Measurements from ENCODE around the gene SRP19.
"Not testable (repeated sequence)": the region's sequence is repeated elsewhere in the genome, so short reads cannot be mapped to it uniquely, and the experiment has no call there.

The SRP19 gene

DNA sequence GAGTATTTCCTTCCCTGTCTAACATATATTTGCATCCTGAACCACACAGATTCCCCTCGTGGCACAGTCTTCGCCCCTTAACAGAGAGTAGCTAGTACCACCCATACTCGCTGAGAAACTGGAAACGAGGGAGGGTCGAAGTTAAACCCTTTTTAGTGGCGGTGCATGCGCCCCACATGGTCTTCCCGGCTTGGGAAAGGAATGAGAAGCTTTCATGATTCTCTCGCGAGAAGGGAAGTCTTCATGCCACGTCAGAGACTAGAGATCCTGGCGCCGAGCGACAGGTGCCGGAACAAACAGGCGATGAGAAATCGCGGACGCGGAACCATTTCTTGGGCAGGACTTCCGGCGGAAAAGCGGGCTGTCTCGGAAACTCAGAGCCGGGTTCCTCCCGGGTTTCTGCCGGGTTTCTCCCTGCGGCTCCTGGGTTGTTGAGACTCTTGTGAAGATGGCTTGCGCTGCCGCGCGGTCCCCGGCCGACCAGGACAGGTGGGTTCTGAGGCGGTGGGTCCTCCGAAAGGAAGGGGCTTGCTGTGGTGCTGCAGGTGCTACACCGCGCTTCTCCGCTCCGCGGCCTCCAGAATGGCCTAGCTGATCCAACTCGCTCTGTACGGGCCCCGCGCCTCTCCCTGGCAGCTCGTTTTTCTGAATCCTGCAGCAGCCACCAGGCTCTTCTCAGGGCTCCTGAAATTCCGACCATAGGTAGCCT, at the start of gene SRP19:
Gene SRP19, plus strand, starts transcription at position 359 of the 709 bp plus-strand sequence. Its CDS starts 90 bp downstream, at position 449.
- peak; percentile 97 for DNase-seq

DNA sequence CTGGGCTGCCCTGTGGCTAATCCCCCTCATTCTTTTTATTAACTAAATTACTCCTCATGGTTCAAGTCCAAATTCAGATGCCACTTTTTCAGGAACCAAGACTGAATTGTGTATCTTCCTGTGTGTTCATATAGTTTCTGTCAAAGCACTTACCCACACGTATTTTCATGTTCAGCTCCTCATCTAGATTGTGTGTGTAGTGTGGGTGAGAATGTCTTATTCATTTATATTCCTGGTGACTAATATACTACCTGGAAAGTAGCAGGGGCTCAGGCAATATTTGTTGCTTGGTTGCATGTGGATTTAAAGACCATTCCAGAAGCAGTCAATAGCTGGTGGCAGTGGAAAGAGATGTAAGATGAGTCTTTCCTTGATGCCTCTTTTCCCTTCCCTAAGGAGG, 48.5 kb upstream of the SRP19 start:
- no peak for DNase-seq

DNA sequence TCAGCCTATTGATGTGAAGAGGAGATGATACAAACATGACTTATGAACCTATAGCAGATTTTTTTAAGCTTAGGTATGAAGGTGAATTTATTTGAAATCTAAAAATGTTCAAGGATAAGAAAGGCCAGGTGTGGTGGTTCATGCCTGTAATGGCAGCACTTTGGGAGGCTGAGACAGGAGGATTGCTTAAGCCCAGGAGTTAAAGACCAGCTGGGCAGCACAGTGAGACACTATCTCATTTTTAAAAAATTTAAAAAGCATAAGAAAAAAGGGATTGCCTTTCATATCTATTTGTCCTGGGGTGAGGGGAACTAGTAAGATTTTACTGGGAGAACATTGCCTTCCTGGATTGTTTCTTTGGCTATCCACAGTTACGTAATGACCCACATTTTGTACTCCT, 40.8 kb upstream of the SRP19 start:
- DNase-seq = no peak

DNA sequence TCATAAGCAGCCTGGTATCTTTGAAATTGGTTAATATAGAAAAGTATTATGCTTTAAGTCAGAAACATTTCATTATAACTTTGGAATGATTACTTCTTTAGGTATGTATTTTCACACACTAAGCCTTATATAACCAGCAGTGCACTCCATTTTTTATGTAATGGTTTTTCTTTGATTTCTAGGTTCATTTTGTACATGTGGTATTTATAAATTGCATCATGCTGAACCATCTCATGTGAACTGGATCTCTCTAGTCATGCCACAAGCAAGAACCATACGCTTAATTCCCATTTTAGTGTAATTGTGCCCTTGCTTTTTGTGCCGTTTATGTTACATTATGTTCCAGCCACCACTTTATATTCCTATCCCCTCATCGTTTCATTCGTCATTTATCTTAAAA, 38.6 kb upstream of the SRP19 start:
- no peak for DNase-seq

DNA sequence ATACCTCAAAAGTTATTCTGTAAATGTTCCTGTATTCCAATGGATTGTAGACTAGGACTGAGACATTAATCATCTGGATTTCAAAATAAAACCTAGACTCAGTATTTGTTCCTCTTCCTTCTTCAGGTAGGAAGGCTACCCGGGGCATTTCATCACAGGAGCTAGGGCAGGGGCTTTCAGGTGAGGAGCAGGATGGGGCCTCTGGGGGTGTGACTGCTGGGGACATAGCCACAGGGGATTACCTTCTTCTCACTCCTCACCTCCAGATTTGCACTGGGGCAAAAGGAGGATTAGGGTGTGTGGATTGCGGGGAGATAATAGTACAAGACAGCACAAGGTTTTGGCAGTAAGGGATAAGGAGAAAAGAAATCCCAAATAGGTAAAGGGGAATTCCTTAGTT, 37.9 kb upstream of the SRP19 start:
- no peak for DNase-seq

DNA sequence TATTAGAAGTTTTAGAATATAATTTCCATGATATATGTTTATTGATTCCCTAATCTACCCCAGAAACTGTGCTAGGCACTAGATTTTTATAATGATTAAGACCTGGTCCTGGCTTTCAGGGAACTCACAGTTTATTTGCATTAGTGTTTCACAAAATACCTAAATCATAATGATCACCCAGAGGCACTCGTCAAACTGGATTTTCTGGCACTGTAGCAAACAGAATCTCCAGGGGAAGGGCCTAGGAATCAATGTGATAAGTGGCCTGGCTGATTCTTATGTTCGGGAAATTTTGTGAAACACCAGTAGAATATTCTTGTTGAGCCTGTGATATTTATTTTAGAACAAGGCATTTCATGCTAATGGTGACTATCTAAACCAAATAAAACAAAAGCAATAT, 37.4 kb upstream of the SRP19 start:
- DNase-seq = no peak

DNA sequence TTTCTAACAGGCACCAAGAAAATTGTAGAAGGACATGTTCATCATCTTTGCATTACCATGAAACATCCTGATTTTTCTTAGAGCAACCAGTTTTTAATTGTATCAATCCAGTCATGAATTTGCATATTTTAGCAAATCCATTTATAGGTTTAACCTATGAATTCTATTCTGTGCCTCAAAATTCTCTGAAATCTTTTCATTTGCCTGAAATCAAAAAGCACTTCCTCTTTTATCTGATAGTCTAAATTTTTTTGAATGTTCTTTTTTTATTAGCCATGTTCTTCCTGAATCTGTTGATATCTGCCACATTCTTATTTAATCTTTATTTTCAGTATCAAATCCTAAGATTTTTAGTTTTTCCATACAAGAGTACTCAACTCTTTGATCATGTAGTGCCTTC, 36.9 kb upstream of the SRP19 start:
- DNase-seq = no peak

DNA sequence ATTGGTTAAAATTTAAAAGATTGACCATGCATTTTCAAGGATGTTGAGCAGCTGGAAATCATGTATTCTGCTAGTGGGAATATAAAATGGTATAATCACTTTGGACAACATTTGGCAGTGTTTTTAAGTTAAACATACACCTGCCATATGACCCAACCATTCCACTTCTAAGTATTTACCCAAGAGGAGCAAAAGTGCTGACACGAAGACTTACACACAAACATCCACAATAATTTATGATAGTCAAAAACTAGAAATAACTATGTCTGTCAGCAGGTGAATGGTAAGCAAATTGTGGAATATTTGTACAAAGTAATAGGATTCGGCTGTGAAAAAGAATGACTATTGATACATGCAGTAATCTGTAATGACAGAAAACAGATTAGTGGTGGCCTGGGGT, 30.7 kb upstream of the SRP19 start:
- no peak for DNase-seq

DNA sequence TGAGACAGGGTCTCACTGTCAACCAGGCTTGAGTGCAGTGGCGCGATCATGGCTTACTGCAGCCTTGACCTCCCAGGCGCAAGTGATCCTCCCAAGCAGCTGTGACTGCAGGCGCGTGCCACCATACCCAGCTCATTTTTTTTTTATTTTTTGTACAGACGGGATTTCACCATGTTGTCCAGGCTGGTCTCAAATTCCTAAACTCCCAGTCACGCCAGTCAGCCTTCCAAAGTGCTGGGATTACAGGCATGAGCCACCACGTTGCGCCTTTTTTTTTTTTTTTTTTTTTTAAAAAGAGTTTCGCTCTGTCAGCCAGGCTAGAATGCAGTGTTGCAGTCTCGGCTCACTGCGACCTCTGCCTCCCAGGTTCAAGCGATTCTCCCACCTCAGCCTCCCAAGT, 27.1 kb upstream of the SRP19 start:
- DNase-seq = no peak

DNA sequence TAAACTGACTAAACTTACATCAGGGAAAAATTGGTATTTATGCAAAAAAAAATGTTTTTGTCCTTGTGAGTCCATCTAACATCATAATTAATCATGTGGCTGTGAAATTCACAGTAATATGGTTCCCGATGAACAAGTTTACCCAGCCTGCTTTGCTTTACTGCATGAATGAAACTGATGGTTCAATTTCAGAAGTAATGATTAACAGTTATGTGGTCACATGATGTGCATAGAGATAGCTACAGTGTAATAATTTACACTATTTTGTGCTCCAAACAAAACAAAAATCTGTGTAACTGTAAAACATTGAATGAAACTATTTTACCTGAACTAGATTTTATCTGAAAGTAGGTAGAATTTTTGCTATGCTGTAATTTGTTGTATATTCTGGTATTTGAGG, 16.6 kb upstream of the SRP19 start:
- DNase-seq = no peak

DNA sequence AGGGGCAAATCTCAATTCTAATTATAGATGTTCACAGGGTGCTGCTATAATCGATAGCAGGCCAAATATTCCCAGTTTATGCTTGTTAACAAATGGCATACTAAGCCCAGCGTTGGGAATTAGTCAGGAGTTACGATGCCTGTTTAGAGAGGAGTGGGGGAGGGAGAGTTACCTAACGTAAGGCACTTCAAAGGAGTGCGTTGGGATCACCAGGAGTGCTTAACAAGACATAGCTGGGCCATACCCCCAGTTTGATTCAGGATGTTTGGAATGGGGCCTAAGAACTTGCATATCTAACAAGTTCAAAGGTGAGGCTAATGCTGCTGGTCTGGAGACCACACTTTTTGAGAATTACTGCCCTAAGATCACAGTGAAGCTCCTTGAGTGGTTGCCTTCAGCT, 14.5 kb upstream of the SRP19 start:
- DNase-seq = no peak

DNA sequence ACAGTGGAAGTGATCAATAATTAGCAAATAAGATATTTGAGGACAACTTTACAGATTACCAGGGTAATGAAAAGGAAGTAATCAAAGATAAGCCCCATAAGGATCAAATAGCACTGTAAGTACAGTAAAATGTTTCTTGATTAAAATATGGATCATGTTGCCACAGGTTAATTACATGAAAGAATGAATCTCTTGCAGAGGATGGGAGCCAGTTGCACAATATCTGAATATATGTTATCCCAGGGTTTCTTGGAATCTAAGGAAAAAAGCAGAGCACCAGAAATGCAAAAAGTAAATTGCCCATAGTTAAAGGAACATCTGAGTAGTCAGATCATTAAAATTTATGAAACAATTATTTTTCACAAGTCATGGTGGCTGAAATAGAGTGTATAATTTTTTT, 13.8 kb upstream of the SRP19 start:
- DNase-seq = no peak

DNA sequence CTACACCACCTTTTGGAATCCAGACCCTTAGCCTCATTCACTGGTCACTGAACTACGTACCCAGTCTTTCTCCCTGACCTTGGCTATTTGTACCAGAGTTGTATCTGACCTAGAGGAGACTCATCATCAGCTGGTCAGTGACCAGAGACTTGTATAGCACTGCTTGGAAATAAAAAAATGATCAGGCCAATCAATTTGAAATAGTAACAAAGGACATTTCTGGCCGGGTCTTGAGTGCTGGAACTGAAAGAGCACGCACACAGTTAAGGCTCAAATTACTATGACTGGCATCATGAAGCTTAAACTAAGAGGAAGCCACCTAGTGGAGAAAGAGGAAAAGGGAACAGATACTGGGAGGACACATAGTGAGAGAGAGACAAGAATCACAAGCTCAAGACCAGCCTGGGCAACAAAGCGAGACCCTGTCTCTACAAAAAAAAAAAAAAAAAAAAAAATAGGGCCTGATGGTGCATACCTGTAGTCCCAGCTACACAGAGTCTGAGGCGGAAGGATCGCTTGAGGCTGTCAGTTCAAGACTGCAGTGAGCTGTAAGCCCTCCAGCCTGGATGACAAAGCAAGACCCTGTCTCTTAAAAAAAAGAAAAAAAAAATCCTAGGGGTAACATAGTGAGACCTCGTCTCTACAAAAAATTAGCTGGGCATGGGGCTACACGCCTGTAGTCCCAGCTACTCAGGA, 12.8 kb upstream of the SRP19 start:
- peak; percentile 48 to 72 for DNase-seq

DNA sequence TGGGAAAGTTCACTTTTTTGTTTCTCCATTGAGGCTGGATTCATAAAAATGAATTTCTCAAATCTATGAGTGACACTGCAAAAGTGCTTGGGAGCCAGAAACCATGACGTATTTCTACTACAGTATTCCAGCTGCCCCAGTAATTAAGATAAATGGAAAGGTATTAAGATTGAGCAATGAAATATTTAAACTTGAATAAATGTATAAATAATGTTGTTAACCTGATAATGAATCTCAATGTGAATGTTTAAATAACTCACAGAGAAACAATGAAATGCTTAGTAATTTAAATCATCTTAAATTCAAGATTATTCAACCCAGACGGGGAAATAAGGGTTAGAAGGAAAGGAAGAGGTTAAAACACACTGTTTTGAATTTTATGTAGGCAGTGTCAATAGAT, 11.2 kb upstream of the SRP19 start:
- DNase-seq = no peak

DNA sequence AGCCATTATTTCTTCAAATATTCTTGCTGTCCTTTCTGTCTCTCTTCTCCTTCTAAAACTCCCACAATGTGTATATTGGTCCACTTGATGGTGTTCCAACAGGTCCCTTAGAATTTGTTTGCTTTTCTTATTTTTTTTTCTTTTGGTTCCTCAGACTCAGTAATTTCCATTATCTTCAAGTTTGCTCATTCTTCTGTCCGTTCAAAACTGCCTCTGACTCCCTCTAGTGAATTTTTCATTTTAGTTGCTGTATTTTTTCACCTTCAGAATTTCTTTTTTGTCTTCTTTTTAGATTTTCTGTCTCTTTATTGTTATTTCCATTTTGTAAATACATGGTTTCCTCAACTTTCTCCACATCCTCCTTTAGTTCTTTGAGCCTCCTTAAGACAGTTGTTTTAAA, 6.4 kb upstream of the SRP19 start:
- DNase-seq = no peak

DNA sequence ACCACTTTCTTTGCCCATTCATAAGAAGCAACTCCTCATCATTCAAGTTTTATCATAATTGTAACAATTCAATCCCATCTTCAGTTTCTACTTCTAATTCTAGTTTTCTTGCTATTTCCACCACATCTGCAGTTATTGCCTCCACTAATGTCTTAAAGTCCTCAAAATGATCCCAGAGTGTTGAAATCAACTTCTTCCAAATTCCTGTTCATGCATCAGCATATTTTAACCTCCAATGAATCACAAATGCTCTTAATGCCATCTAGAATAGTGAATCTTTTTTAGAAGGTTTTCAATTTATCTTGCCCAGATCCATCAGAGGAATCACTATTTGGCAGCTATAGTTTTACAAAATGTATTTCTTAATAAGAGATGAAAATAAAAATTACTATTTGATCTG, 3.2 kb upstream of the SRP19 start:
- DNase-seq = no peak

DNA sequence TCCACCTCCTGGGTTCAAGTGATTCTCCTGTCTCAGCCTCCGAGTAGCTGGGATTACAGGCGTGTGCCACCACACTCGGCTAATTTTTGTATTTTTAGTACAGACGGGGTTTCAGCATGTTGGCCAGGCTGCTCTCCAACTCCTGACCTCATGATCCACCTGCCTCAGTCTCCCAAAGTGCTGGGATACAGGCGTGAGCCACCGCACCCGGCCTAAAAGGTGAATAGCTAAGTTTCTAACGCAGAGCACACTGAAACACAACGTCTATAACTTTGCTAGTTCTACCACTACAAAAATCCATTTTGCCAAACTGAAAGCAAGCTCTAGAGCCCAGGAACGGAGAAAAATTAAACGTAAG, 537 bp upstream of the SRP19 start:
- DNase-seq = not testable (repeated sequence)

DNA sequence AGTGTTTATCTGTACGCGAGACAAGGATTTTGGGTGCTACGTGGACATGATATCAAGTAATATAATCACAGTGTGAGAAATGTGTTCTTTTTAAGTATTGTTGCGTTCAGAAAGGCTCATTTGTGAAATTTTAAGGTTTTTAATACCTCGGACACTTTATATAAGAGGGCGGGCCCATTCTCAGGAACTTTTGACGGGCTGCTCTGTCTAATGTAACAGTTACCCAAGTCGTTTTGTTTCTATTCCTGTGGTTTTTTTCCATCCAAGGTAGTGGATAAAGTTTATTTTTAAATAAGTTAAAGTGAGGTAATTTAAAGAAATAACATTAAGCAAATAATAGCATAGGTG, 525 bp downstream of the SRP19 start:
- no peak for DNase-seq

DNA sequence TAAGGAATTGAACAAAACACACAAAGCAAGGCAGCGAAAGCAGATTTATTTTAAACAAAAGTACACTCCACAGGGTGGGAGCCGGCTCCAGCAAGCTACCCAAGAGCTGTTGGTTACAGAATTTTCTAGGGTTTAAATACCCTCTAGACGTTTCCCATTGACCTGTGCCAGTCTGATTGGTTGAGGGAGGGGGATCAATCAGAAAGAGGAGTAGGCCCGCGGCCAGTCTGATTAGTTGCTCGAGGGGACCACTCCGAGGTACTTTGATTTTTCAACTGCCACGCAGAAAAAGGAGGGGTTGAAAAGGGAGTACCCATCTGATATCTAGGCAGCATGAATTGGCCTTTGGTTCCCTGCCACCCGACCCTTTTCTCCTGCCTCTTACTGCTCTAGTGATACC, 998 bp downstream of the SRP19 start:
- no peak for DNase-seq

DNA sequence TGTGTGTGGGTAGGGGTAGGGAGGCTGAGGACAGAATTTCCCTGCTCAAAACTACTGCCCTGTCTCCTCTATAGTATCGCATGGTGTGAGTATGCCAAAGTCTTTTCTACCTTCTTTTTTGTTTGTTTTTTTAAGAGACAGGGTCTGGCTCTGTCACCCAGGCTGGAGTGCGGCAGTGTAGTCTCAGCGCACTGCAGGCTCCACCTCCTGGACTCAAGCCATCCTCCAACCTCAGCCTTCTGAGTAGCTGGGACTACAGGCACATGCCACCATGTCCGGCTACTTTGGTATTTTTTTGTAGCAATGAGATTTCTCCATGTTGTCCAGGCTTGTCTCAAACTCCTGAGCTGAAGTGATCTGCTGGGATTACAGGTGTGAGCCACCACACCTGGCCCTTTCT, 2.5 kb downstream of the SRP19 start:
- no peak for DNase-seq

DNA sequence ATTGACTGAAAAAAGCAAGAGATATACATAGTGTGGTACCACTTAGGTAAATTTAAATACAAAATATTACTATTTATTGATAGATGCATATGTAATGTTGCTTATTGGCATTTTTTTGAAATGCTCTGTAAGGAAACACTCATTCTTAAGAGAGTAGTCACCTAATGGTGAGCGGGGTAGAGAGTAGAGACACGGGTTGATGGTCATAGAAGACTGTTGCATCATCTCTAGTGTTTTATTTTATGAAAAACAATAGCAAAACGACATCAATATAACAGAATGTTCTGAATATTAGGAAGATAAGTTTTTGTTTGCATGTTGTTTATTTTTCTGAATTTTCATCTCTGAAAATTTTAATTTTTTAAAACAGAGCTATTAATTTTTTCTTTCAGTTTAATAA, 4.0 kb downstream of the SRP19 start:
- no peak for DNase-seq

DNA sequence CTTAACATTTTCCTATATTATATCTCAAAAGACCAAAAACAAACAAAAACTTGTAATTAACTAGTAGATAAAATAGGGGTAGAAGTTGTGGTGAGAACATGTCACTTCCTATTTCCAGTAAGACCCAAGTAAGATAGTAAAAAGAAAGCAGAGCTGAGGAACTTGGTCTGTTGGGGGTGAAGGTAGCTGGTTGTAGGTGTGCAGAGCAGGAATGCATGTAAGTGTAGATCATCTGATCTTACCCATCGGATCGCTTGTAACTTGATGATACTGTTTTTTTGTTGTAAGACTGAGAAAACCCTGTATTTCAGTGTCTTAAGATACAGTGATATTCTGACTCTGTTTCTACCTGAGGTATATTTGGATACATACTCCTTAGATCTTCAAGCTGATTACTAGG, 5.7 kb downstream of the SRP19 start:
- DNase-seq = no peak

DNA sequence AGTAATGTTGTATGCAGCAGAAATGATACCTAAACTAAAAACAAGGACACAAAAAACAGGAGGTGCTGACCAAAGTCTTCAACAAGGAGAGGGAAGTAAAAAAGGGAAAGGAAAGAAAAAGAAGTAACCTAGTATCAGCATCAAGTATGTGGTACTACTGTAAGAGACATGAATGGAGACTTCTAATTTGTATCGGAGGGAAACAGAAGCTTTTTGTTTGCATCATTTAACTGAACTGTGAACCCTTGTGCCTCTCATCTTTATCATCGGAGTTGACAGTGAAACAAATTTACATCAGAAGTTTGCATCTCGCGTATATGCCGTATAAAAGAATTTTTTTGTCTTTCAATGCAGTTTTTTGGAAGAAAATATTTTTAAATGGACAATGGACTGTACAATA, 6.3 kb downstream of the SRP19 start:
- DNase-seq = no peak

DNA sequence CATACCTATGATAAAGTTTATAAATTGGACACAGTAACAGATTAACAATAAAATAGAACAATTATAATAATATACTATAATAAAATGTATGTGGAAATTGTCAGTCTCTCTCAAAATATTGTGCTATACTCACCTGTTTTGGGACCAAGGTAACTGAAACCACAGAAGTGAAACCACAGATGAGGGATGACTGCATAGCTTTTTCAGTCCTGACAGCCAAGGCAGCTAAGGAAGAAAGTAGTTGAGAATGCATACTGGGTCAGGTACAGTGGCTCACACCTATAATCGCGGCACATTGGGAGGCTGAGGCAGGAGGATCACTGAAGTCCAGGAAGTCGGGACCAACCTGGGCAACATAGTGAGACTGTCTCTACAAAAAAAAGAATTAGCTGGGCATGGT, 8.9 kb downstream of the SRP19 start:
- DNase-seq = no peak

DNA sequence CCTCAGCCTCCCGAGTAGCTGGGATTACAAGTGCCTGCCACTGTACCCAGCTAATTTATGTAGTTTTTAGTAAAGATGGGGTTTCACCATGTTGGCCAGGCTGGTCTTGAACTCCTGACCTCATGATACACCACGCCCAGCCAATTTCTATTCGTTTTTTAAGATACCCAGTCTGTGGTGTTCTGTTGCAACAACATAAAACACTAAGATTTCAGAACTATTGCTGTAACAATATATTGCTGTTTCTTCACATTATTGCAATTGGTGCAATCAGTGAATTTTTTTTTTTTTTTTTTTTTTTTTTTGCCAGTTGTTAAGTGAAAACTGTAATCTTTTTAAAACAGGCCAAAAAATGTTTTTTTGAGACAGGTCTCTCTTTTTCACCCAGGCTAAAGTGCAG, 9.9 kb downstream of the SRP19 start:
- DNase-seq = peak; percentile 70 to 78

All from inflammatory macrophage treated with lipopolysaccharide for 1 hour (primary cell).